NCI-H2171 treated with DMSO at 0.1 percent for 48 hours (cell line): ENCODE measurements around the gene KRT78.
"Not testable (repeated sequence)": the region's sequence is repeated elsewhere in the genome, so short reads cannot be mapped to it uniquely, and the experiment has no call there.

ENCODE experiments used
- DNase-seq: peaks from one replicate; lab custom pipeline; 2025; lab: John Stamatoyannopoulos, UW

KRT78 gene

DNA sequence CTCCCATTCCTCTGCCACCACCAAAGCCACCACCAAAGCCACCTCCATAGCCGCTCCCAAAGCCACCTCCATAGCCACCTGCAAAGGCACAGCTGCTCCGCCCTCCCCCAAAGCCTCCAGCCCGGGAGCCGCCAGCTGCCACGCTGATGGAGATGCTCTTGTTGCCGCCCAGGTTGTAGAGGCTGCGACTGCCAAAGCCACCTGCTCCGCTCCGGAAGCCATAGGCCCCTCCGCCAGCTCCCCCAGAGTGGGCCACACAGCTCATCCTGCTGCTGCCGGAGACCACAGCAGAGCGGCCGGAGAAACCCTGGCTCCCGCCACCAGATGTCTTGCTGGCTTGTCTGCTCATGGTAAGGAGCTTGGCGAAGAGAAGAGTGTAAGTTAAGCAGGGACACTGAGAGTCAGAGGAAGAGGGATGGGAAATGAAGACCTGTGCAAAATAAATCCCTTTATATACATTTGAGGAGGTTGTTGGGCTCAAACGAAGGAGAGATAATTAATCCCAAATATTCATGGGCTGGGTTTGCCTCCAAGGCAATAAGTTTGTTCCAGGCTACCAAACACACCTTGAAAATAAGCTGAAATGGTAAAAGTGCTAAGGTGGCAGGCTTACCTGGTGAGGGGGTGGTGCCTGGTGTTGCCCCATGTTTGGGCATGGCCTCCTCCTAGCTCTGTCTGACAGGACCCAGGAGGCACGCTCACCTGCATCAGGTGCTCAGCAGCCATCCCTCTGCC is 52.9 kb downstream of the KRT78 start, which contains the start of gene KRT3:
Gene KRT3, minus strand, starts transcription at position 424 of the 735 bp plus-strand sequence. Its CDS starts 75 bp downstream, at position 349.
- DNase-seq: peak; percentile 90

DNA sequence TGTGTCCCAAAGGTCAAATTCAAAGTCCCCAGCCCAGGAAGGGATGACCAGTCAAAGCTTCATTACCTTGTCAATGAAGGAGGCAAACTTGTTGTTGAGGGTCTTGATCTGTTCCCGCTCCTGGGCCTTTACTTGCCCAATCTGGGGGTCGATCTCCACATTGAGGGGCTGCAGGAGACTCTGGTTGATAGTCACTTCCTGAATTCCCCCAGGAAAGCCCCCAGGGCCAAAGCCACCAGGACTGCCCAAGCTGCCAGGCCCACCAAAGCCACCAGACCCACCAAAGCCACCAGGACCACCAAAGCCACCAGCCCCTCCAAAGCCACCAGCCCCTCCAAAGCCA is 53.5 kb downstream of the KRT78 start:
- not testable (repeated sequence) for DNase-seq

DNA sequence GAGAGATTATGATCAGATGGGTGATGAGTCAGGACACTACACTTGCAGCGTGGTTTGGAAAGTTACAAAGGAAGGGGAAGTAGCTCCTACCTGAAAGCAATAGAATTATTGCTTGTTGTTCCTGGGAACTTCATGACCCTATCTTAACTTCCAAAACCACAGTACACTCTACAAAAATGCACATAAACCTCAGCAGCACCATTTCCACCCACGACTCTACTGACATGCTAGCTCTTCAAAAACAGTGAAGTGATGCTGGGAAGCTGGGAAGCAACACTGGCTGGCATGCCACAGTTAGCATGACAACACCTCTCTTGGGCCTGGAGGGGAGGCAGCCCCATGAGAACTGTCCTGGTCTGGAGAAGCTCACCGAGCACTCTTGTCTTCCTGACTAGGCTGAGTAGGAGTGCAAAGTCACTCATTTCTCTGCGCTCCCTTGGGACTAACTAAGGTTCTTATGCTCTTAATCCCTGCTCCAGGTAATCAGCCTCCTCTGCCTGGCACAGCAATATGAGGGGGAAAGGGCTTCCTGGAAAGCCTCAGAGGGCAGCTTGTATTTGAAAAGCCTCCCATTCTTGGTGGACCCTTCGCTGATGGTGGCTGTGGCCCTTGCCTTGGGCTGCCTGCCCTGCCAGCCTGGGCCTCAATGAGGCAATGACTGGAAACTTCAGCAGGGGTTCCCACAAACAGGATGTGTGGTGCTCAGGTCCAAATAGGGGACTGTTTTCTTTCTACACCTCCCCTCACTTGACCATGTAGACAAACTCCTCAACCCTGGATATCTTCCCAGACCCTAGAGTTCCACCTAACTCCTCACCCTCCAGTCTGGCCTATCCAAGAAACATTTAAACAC is 54.1 kb downstream of the KRT78 start:
- no peak for DNase-seq

DNA sequence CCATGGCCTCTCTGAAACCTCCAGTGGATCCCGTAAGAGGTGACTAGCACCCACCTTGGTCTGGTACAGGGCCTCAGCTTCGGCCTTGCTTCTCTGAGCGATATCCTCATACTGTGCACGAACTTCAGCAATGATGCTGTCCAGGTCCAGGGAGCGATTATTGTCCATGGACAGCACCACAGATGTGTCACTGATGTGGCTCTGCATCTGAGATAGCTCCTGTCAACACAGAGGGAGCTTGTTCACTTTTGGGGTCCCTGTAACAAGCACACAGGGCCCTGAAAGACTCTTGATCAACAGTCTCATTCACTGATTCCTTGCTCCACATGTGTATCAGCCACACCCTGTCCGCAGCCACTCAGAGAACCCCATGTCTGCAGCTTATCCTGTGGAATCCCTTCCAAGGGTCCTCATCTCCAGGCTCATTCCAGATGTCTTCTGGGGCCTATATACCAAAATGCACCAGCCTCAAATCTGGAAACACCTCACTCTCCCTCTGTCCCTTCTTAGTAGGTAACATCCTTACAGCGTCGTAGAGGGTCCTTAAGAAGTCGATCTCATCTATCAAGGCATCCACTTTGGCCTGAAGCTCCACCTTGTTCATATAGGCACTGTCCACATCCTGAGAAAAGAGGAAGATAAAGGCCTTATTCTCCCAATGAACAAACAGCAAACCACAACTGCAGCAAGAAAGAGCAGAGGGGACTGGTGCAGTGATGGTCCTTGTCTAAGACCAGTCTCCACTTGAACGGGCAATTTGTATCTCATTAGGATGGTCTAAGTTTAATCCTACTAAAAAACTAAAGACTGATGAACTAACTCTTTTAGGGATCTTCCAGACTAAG is 56.4 kb downstream of the KRT78 start:
- no peak for DNase-seq

DNA sequence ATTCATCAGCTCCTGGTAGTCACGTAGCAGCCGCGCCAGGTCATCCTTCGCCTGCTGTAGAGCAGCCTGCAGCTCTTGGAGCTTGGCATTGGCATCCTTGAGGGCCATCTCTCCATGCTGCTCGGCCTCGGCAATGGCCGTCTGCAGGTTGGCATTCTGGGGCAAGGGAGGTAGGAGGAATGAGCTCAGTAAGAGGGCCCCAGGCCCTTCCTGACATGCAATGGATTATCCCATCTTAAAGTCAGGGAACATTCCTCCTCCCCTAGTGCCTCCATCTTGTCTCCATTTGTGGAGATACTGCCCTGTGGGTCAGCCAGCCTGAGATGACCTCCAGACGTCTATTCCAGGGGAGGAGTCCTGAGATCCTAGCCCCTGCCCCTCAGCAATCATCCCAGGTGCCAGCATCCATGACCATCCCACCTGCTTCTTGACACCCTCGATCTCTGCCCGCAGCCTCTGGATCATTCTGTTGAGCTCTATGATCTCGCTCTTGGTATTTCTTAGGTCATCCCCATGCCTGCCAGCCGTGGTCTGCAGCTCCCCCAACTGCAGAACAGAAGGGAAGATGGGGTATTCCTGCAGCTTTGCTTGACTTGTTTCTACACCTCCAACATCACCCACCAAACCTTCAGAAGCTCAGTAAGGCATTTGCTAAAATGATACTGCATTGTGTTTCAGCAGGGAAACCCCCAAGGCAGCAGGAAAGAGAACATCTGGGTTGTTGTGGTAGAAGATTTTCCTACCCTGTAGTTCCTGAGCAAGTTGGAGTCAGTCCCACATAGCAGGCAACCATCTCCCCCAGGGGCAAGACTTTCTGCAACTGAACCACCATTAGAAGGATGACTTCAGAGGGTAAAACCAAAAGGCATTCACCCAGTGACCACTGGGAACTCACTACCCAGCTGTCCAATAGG is 57.3 kb downstream of the KRT78 start:
- no peak for DNase-seq

DNA sequence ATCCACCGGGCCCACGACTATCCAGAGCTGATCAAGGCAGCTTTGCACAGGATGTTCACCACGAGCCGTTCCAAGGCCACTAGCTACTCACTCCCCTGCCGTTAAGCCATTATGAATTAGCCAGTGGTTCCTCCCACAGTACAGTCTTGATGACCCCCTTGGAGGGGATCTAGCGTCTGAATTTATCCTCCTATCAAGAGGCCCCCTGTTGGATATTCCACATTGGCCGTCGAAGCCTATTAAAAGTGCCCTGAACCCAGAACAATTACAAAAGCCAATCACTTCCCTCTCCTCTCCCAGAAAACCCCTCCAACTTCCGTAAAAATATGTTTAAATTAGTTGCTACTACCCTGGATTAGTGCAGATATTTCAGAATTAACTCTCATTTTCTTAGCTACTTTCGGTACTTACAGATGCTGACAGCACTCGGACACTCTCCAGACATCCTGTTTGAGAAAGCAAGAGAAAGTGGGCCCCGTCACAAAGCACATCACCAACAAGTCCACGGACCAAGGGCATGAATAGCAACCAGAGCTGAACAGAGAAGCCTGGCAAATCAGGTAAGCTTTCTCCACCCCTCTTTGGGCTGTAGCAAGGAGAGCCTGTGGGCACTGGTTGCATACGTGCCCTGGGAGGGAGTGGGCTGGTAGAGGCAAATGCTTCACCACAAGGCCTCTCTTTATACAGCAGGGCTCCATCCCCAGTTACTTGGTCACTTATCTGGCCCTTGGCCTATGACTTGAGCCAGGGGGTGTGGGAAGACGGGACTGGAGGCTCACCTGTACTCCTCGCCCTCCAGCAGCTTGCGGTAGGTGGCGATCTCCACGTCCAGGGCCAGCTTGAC is 58.1 kb downstream of the KRT78 start:
- DNase-seq: no peak

DNA sequence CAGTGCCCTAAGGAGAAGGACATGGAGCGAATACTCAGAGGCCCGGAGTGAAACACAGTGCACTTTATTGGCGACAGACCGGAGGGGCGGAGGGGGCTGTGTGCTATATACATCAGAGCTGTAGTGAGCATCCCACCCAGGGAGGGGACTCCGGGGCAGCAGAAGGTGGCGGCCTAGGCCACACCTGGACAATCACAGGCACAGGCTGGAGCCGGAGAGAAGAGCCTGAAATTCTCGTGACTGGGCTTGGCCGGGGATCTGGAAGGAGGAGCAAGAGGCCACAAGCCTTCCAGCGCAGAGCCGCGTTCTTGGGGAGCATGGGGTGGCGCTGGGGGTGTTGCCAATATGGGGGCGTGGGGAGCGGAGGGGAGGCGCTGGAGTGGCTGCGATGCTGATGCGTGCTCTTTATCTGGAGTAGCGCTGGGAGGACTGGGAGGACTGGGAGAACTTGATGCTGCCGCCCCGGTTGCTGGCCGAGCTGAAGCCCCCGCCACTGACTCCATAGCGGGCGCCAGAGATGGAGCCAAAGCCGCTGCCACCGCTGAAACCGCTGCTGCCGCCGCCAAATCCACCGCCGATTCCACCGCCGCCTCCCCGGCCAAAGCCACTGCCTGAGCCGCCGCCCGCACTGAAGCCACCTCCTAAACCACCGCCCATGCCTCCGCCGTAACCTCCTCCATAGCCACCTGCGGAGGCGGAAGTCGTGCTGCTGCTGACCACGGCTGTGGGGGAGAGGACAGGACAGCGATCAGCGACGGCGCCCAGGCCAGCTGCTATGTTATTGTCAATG is 59.0 kb downstream of the KRT78 start:
- DNase-seq: no peak

DNA sequence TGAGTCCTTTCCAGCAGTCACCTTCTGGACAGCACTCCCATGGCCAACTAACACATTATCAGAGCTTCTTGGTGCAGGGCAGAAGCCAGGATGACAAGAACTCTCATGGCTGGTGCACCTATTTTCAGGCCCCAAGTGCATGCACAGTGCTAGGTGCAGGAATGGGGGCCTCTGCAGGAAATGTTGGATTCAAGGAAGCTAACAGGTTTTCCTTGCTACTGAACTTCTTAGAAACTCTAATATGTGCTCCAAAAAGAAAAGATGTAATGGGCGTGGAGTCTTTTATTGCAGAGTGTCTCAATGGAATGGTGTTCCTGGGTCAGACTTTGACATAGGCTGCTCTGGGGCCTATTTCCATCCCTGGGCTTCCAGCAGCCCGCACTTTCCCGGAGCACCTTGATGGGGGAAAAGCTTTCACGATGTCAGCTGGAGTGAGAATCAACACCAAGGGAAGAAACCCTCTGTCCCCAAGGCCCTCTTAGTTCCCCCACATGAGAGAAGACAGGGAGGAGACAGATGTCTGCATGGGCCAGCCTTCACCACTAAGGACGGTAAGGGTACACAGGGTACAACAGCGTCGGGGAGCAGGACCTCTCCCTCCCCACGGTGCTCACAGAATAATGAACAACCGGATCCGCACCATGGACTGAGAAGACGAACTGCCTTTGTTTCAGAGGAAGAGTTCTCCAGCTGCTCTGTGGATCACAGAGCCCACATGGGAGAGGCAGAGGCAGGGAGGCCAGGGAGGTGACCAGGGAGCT is 59.7 kb downstream of the KRT78 start:
- no peak for DNase-seq

DNA sequence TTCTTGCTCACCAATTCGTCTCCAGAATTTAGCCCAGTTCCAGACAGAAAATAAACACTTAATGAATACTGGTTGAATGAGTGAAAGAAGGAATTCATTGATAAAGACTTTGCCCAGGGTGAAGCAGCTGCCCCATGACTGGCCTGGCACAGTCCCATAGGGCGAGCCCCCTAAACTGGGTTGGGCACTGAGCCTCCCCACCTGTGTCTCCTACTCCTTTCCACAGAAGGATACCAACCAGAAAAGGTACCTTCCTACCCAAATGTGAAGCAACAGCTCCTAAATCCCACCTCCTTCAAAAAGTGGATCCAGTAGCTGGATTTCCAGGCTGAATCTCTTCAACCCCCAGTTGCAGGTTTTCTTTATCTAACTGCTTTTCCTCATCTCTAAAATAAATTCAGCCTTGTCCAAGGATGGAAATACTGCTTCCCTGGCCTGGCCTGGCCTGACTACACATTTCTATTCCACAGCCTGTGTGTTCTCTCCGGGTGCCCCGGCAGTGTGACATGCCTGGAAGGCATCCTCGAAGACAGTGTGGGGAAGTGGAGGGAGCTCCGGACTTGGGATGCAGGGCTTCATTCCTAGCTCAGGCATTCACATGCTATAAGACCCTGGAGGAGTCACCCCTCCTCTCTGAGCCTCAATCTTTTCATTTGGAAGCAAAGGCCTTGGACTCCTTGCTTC is 60.5 kb downstream of the KRT78 start:
- DNase-seq: no peak
